Measurements from ENCODE around the gene NFS1.
"Not testable (repeated sequence)": the region's sequence is repeated elsewhere in the genome, so short reads cannot be mapped to it uniquely, and the experiment has no call there.

The NFS1 gene

GRCh38 chr20:35709259-35709658 lies 10.1 kb upstream of the NFS1 start:
- TF ChIP-seq JUND (IDR thresholded peaks at IDR 0.05; ENCODE audit: low read depth): no peak
- DNase-seq (ENCODE audit: low read depth in 1 of 2, low spot score in 1 of 2): no peak
- in situ Hi-C loops (cut with HindIII; ENCODE audit: low pct_unique_long_range_greater_than_20kb, low sequenced_read_pairs): no loop called here

- DNase-seq (ENCODE audit: low read depth in 1 of 2, low spot score in 1 of 2): no peak
- no peak for TF ChIP-seq JUND (IDR thresholded peaks at IDR 0.05; ENCODE audit: low read depth)
- in situ Hi-C loops (cut with HindIII; ENCODE audit: low pct_unique_long_range_greater_than_20kb, low sequenced_read_pairs): no loop called here
Observed at GRCh38 chr20:35708502-35708901, 9.3 kb upstream of the NFS1 start.

GRCh38 chr20:35706591-35707529 lies 7.7 kb upstream of the NFS1 start:
- in situ Hi-C loops (cut with HindIII; ENCODE audit: low pct_unique_long_range_greater_than_20kb, low sequenced_read_pairs); DNase-seq (ENCODE audit: low read depth in 1 of 2, low spot score in 1 of 2): not testable (repeated sequence)

GRCh38 chr20:35705894-35706293 lies 6.7 kb upstream of the NFS1 start:
- in situ Hi-C loops (cut with HindIII; ENCODE audit: low pct_unique_long_range_greater_than_20kb, low sequenced_read_pairs); DNase-seq (ENCODE audit: low read depth in 1 of 2, low spot score in 1 of 2): not testable (repeated sequence)

GRCh38 chr20:35704514-35705261 lies 5.5 kb upstream of the NFS1 start:
- no peak for DNase-seq (ENCODE audit: low read depth in 1 of 2, low spot score in 1 of 2)
- no peak for TF ChIP-seq JUND (IDR thresholded peaks at IDR 0.05; ENCODE audit: low read depth)
- in situ Hi-C loops (cut with HindIII; ENCODE audit: low pct_unique_long_range_greater_than_20kb, low sequenced_read_pairs): no loop called here

- in situ Hi-C loops (cut with HindIII; ENCODE audit: low pct_unique_long_range_greater_than_20kb, low sequenced_read_pairs): no loop called here
- DNase-seq (ENCODE audit: low read depth in 1 of 2, low spot score in 1 of 2): no peak
- no peak for TF ChIP-seq JUND (IDR thresholded peaks at IDR 0.05; ENCODE audit: low read depth)
Observed at GRCh38 chr20:35702824-35703695, 3.9 kb upstream of the NFS1 start.

- DNase-seq (ENCODE audit: low read depth in 1 of 2, low spot score in 1 of 2): no peak
- in situ Hi-C loops (cut with HindIII; ENCODE audit: low pct_unique_long_range_greater_than_20kb, low sequenced_read_pairs): no loop called here
- no peak; the same call in 1 of the 2 replicates for TF ChIP-seq JUND (IDR thresholded peaks at IDR 0.05; ENCODE audit: low read depth)
Observed at GRCh38 chr20:35702051-35702823, 3.1 kb upstream of the NFS1 start.

GRCh38 chr20:35700625-35701148 lies 1.5 kb upstream of the NFS1 start:
- DNase-seq (ENCODE audit: low read depth in 1 of 2, low spot score in 1 of 2): no peak
- in situ Hi-C loops (cut with HindIII; ENCODE audit: low pct_unique_long_range_greater_than_20kb, low sequenced_read_pairs): no loop called here
- TF ChIP-seq JUND (IDR thresholded peaks at IDR 0.05; ENCODE audit: low read depth): peak; percentile 31; the same call in 1 of the 2 replicates

- in situ Hi-C loops (cut with HindIII; ENCODE audit: low pct_unique_long_range_greater_than_20kb, low sequenced_read_pairs): no loop called here
- 0 out of 2 replicates have a peak, but pooled peaks have one; percentile 11 for TF ChIP-seq JUND (IDR thresholded peaks at IDR 0.05; ENCODE audit: low read depth)
- no peak for DNase-seq (ENCODE audit: low read depth in 1 of 2, low spot score in 1 of 2)
Observed at GRCh38 chr20:35699957-35700624, 939 bp upstream of the NFS1 start.

- DNase-seq (ENCODE audit: low read depth in 1 of 2, low spot score in 1 of 2): no peak
- in situ Hi-C loops (cut with HindIII; ENCODE audit: low pct_unique_long_range_greater_than_20kb, low sequenced_read_pairs): no loop called here
Observed at GRCh38 chr20:35698298-35699126, 640 bp downstream of the NFS1 start.

More at GRCh38 chr20:35698298-35699126, 640 bp downstream of the NFS1 start:
- TF ChIP-seq JUND (IDR thresholded peaks at IDR 0.05; ENCODE audit: low read depth): no peak
